DND-41 (cell line): ENCODE results near the gene BCAS3.

Experiments
- EZH2 ChIP-seq: IDR thresholded peaks from 3 replicates; pipeline ENCODE4 v1.6.1; 2012; ENCODE audit warnings: borderline replicate concordance, low read depth, mild to moderate bottlenecking, moderate library complexity, low read length, inconsistent platforms; ENCODE audit not compliant: severe bottlenecking
- TF ChIP-seq, protein P1 (sequence below): IDR thresholded peaks from 2 replicates; pipeline ENCODE4 v1.5.1; 2012; ENCODE audit warnings: borderline replicate concordance, low read length, moderate library complexity, mild to moderate bottlenecking; ENCODE audit not compliant: poor library complexity, severe bottlenecking; ENCODE audit errors: extremely low read depth

DNA sequence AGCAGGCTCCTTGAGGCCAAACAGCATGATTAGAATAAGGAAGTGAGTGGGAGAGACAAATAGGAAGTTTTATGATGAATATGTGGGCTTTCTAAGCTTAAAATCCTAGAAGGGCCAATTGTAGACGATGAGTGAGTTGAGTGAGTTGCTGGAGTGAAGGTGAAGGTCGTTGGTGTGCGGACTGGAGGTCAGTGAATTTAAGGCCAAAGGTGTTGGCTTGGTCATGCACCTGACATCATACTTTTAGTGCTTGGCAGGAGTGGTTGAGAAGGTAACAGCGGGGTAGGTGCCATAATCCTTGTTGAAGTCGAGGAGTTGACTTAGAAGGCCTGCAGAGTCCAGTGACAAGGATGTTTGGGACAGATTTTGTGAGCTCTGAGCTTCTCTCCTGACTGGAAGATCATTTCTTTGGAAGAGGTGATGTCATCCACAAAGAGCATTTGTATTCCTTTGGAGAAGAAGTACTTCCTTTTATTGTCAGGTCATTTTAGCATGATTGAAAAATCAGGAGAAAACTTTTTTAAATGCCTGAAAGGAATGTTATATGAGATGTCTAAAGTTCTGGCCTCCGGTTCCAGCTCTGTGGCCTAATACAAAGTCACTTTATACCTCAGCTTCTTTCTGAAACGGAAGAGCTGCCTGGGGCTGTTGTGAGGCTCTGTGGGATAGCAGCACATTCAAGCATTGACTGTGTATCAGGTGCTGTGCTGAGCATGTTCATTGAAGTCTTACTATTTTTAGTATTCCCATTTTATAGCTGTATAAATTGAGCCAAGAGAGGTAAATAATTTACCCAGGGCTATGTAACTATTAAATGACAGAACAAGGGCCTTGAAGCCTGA is 668.4 kb downstream of the BCAS3 start:
- TF ChIP-seq EZH2: no peak
- TF ChIP-seq, protein P1, sequence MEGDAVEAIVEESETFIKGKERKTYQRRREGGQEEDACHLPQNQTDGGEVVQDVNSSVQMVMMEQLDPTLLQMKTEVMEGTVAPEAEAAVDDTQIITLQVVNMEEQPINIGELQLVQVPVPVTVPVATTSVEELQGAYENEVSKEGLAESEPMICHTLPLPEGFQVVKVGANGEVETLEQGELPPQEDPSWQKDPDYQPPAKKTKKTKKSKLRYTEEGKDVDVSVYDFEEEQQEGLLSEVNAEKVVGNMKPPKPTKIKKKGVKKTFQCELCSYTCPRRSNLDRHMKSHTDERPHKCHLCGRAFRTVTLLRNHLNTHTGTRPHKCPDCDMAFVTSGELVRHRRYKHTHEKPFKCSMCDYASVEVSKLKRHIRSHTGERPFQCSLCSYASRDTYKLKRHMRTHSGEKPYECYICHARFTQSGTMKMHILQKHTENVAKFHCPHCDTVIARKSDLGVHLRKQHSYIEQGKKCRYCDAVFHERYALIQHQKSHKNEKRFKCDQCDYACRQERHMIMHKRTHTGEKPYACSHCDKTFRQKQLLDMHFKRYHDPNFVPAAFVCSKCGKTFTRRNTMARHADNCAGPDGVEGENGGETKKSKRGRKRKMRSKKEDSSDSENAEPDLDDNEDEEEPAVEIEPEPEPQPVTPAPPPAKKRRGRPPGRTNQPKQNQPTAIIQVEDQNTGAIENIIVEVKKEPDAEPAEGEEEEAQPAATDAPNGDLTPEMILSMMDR: no peak
